NCI-H1105 treated with DMSO at 0.1 percent for 48 hours (cell line): ENCODE measurements around the gene MRPL14.

Experiments
- DNase-seq: peaks from one replicate; lab custom pipeline; 2025; lab: John Stamatoyannopoulos, UW

The MRPL14 gene

GRCh38 chr6:44122801-44123200 lies 4.5 kb downstream of the MRPL14 start:
- DNase-seq = no peak

GRCh38 chr6:44120692-44121443 lies 6.4 kb downstream of the MRPL14 start:
- no peak for DNase-seq

GRCh38 chr6:44119704-44120262 lies 7.5 kb downstream of the MRPL14 start:
- DNase-seq = no peak

GRCh38 chr6:44117397-44118128 lies 9.7 kb downstream of the MRPL14 start:
- no peak for DNase-seq

GRCh38 chr6:44116641-44117382 lies 10.4 kb downstream of the MRPL14 start:
- no peak for DNase-seq

- no peak for DNase-seq
These were observed 11.4 kb downstream of the MRPL14 start for GRCh38 chr6:44115866-44116265.

GRCh38 chr6:44113414-44113813 lies 13.8 kb downstream of the MRPL14 start:
- no peak for DNase-seq

GRCh38 chr6:44111434-44112417 lies 15.5 kb downstream of the MRPL14 start:
- no peak for DNase-seq

- no peak for DNase-seq
These were observed 16.3 kb downstream of the MRPL14 start for GRCh38 chr6:44110966-44111365.

GRCh38 chr6:44110005-44110676 lies 17.1 kb downstream of the MRPL14 start:
- no peak for DNase-seq

- no peak for DNase-seq
These were observed 18.0 kb downstream of the MRPL14 start for GRCh38 chr6:44109212-44109611.

- DNase-seq = no peak
These were observed 18.8 kb downstream of the MRPL14 start for GRCh38 chr6:44108471-44108870.

GRCh38 chr6:44107017-44107416 lies 20.2 kb downstream of the MRPL14 start:
- no peak for DNase-seq

- DNase-seq = no peak
These were observed 21.1 kb downstream of the MRPL14 start for GRCh38 chr6:44105993-44106740.

- DNase-seq = no peak
These were observed 22.1 kb downstream of the MRPL14 start for GRCh38 chr6:44105146-44105545.

GRCh38 chr6:44104481-44105021 lies 22.7 kb downstream of the MRPL14 start:
- no peak for DNase-seq

- no peak for DNase-seq
These were observed 24.7 kb downstream of the MRPL14 start for GRCh38 chr6:44102527-44102926.

- DNase-seq = no peak
These were observed 25.4 kb downstream of the MRPL14 start for GRCh38 chr6:44101832-44102231.

GRCh38 chr6:44100088-44100550 lies 27.1 kb downstream of the MRPL14 start:
- DNase-seq = no peak

- no peak for DNase-seq
These were observed 28.1 kb downstream of the MRPL14 start for GRCh38 chr6:44099192-44099591.
